ENCODE results near the gene ELP1. TPM values are rescaled to one million over a fixed set of nuclear protein-coding genes. Genes with fewer than 3 reads are reported as not detected.

ELP1 gene
- 27.9 to 30.5 TPM (median 29.0 TPM) in 3 replicates for total RNA-seq (2021)
- percentile 73 among the genes with signal in this experiment for Bru-seq, nascent RNA
- long read RNA-seq, experiment 1, full-length matches to known transcripts, result 90 of 197 reads
- long read RNA-seq, experiment 1, partial matches to known transcripts, result 39 of 197 reads
- long read RNA-seq, experiment 1, other reads (novel, unspliced or antisense), result 68 of 197 reads
- long read RNA-seq, experiment 2, full-length matches to known transcripts, result 5 of 40 reads
- long read RNA-seq, experiment 2, partial matches to known transcripts, result 17 of 40 reads
- long read RNA-seq, experiment 2, other reads (novel, unspliced or antisense), result 18 of 40 reads
- long read RNA-seq, experiment 3, partial matches to known transcripts, result 3 of 3 reads
- long read RNA-seq, experiment 3, other reads (novel, unspliced or antisense), result 0 of 3 reads

GRCh38 chr9:108933718-108934322 is at the start of gene ELP1:
ELP1 (minus strand) TSS chr9:108934124; CDS start chr9:108931146, 2,978 bp downstream.
- H3K9me3 Mint-ChIP-seq, result no peaks in the 10 kb centered on the region
- H3K27me3 Mint-ChIP-seq (ENCODE audit: low read depth), result no peaks in the 10 kb centered on the region
- ChIA-PET POLR2A (no interaction called here), CTCF (interaction anchor here (1.6 kb wide), 1 partner anchor 20 kb away, joined by 4 read pairs; no protein-coding TSS in a partner anchor)
- H3K4me1 Mint-ChIP-seq, result peaks cover 13% of the 10 kb centered on the region
- peak within 1 kb of the TSS; percentile 97 for H3K4me3 Mint-ChIP-seq
- peaks cover 10% of the 10 kb centered on the region for H3K36me3 Mint-ChIP-seq
- DNase-seq (ENCODE audit: low spot score), result peak; percentile 96
- peak within 1 kb of the TSS; percentile 99 for H3K27ac Mint-ChIP-seq
- ATAC-seq, result peak; percentile 90
- TF ChIP-seq ETV6 (CRISPR knock-in tag; IDR thresholded peaks at IDR 0.05) (peak; percentile 52; the same call in 1 of the 2 replicates), AR (CRISPR knock-in tag; IDR thresholded peaks at IDR 0.05) (no peak), HMGXB4 (CRISPR knock-in tag; IDR thresholded peaks at IDR 0.05) (peak; percentile 95), CREM (CRISPR knock-in tag; IDR thresholded peaks at IDR 0.05) (peak; percentile 96), FOXK1 (CRISPR knock-in tag; IDR thresholded peaks at IDR 0.05) (peak; percentile 77), ZNF232 (CRISPR knock-in tag; IDR thresholded peaks at IDR 0.05) (0 out of 2 replicates have a peak, but pooled peaks have one; percentile 47), FOXP1 (CRISPR knock-in tag; IDR thresholded peaks at IDR 0.05; ENCODE audit: borderline replicate concordance) (0 out of 2 replicates have a peak, but pooled peaks have one; percentile 27), ESRRA (CRISPR knock-in tag; IDR thresholded peaks at IDR 0.05; ENCODE audit: borderline replicate concordance) (peak; percentile 60; the same call in 1 of the 2 replicates), SP1 (CRISPR knock-in tag; conservative IDR thresholded peaks at IDR 0.05) (peak; percentile 78), ZNF317 (CRISPR knock-in tag; IDR thresholded peaks at IDR 0.05; ENCODE audit: borderline replicate concordance, low read depth) (peak; percentile 92), RELA (CRISPR knock-in tag; IDR thresholded peaks at IDR 0.05; ENCODE audit: borderline replicate concordance) (peak; percentile 29; the same call in 1 of the 2 replicates), ATF1 (CRISPR knock-in tag; IDR thresholded peaks at IDR 0.05) (0 out of 2 replicates have a peak, but pooled peaks have one; percentile 59), CBFB (CRISPR knock-in tag; IDR thresholded peaks at IDR 0.05; ENCODE audit: low read depth) (no peak), MYBL2 (CRISPR knock-in tag; IDR thresholded peaks at IDR 0.05) (0 out of 2 replicates have a peak, but pooled peaks have one; percentile 29), NR1H2 (CRISPR knock-in tag; IDR thresholded peaks at IDR 0.05) (no peak), GABPB1 (CRISPR knock-in tag; IDR thresholded peaks at IDR 0.05) (peak; percentile 58; the same call in 1 of the 2 replicates), ARID4B (CRISPR knock-in tag; IDR thresholded peaks at IDR 0.05; ENCODE audit: borderline replicate concordance) (no peak), MAX (CRISPR knock-in tag; IDR thresholded peaks at IDR 0.05) (peak; percentile 67), USF1 (CRISPR knock-in tag; IDR thresholded peaks at IDR 0.05) (no peak), ZNF532 (CRISPR knock-in tag; IDR thresholded peaks at IDR 0.05; ENCODE audit: borderline replicate concordance) (no peak), JUN (CRISPR knock-in tag; IDR thresholded peaks at IDR 0.05) (no peak), EMX1 (CRISPR knock-in tag; IDR thresholded peaks at IDR 0.05) (no peak)

All from WTC11 (cell line).